WTC11 (cell line): ENCODE results near the gene GRAMD2B. TPM values are rescaled to one million over a fixed set of nuclear protein-coding genes. Genes with fewer than 3 reads are reported as not detected.

Source experiments
- ATAC-seq: fragments of 200-7000 bp; cut with Tn5 transposase; 2 replicates; pipeline ENCODE4 v1.10.0; 2021; ENCODE audit warnings: mild to moderate bottlenecking, moderate library complexity
- CTCF ChIA-PET: fragments of 300-600 bp; sonication (Branson Sonifier 250); formaldehyde crosslinking; loops from one replicate; lab custom pipeline; 2021; ENCODE audit warnings: antibody characterized with exemption; lab: Charles Lee
- POLR2A ChIA-PET: fragments of 350-600 bp; sonication (Branson Sonifier 250); formaldehyde crosslinking; loops from one replicate; lab custom pipeline; 2021; ENCODE audit warnings: antibody characterized with exemption; lab: Charles Lee
- DNase-seq: peaks from one replicate; pipeline ENCODE4 v3.0.0; 2021; ENCODE audit warnings: low spot score
- H3K27ac Mint-ChIP-seq: 2 replicates; pipeline ENCODE4 v1.8.0; 2021; ENCODE audit warnings: mixed read lengths
- H3K27me3 Mint-ChIP-seq: 2 replicates; pipeline ENCODE4 v1.8.0; 2021; ENCODE audit warnings: low read depth, mild to moderate bottlenecking, moderate library complexity, mixed read lengths
- H3K36me3 Mint-ChIP-seq: 2 replicates; pipeline ENCODE4 v1.8.0; 2021; ENCODE audit warnings: mixed read lengths
- H3K4me1 Mint-ChIP-seq: 2 replicates; pipeline ENCODE4 v1.8.0; 2022; ENCODE audit warnings: mixed read lengths
- H3K4me3 Mint-ChIP-seq: 2 replicates; pipeline ENCODE4 v1.8.0; 2021; ENCODE audit warnings: mild to moderate bottlenecking, moderate library complexity, mixed read lengths
- H3K9me3 Mint-ChIP-seq: 2 replicates; pipeline ENCODE4 v1.8.0; 2021; ENCODE audit warnings: mixed read lengths
- CTCF ChIP-seq: fragments of 200-600 bp; IDR thresholded peaks from 2 replicates; pipeline ENCODE4 v1.8.0; 2022; ENCODE audit warnings: antibody characterized with exemption
- ELF4 ChIP-seq: sonication (generic); formaldehyde crosslinking; IDR thresholded peaks from 2 replicates; pipeline ENCODE4 v1.8.1; 2022; ENCODE audit warnings: low read depth, mild to moderate bottlenecking, moderate library complexity, missing genetic modification reagents
- FOXJ3 ChIP-seq: sonication (generic); formaldehyde crosslinking; IDR thresholded peaks from 2 replicates; pipeline ENCODE4 v1.9.0; 2021; ENCODE audit warnings: missing genetic modification reagents, mild to moderate bottlenecking, borderline replicate concordance
- GRHL2 ChIP-seq: fragments of 250-450 bp; sonication (Bioruptor Pico); IDR thresholded peaks from 2 replicates; pipeline ENCODE4 v1.8.0; 2022; ENCODE audit warnings: mild to moderate bottlenecking, moderate library complexity; ENCODE audit not compliant: insufficient replicate concordance, severe bottlenecking
- HMGXB4 ChIP-seq: sonication (generic); formaldehyde crosslinking; IDR thresholded peaks from 2 replicates; pipeline ENCODE4 v1.8.1; 2023; ENCODE audit warnings: mild to moderate bottlenecking, moderate library complexity, missing genetic modification reagents
- IRF2 ChIP-seq: sonication (generic); formaldehyde crosslinking; IDR thresholded peaks from 2 replicates; pipeline ENCODE4 v1.8.0; 2022; ENCODE audit warnings: low read depth, missing genetic modification reagents, borderline replicate concordance
- MAX ChIP-seq: sonication (generic); formaldehyde crosslinking; IDR thresholded peaks from 2 replicates; pipeline ENCODE4 v1.8.0; 2022; ENCODE audit warnings: mild to moderate bottlenecking, missing genetic modification reagents
- MXD4 ChIP-seq: fragments of 250-450 bp; sonication (Bioruptor Pico); IDR thresholded peaks from 2 replicates; pipeline ENCODE4 v1.8.0; 2021; ENCODE audit warnings: mild to moderate bottlenecking, moderate library complexity, borderline replicate concordance
- NFYB ChIP-seq: sonication (generic); formaldehyde crosslinking; conservative IDR thresholded peaks from 2 replicates; pipeline ENCODE4 v1.8.0; 2022; ENCODE audit warnings: low read depth, missing genetic modification reagents
- NR1H2 ChIP-seq: sonication (generic); formaldehyde crosslinking; IDR thresholded peaks from 2 replicates; pipeline ENCODE4 v1.9.0; 2021; ENCODE audit warnings: mild to moderate bottlenecking, moderate library complexity, missing genetic modification reagents
- PRRX2 ChIP-seq: fragments of 250-450 bp; sonication (Bioruptor Pico); IDR thresholded peaks from 2 replicates; pipeline ENCODE4 v1.8.0; 2021; ENCODE audit warnings: mild to moderate bottlenecking
- SP1 ChIP-seq: sonication (generic); formaldehyde crosslinking; conservative IDR thresholded peaks from 2 replicates; pipeline ENCODE4 v1.8.1; 2022; ENCODE audit warnings: missing genetic modification reagents
- STAT6 ChIP-seq: sonication (generic); formaldehyde crosslinking; conservative IDR thresholded peaks from 2 replicates; pipeline ENCODE4 v1.8.1; 2023; ENCODE audit warnings: mild to moderate bottlenecking, low read depth, missing genetic modification reagents, moderate library complexity
- USF2 ChIP-seq: sonication (generic); formaldehyde crosslinking; IDR thresholded peaks from 2 replicates; pipeline ENCODE4 v1.8.1; 2023; ENCODE audit warnings: mild to moderate bottlenecking, missing genetic modification reagents, moderate library complexity
- ZNF138 ChIP-seq: sonication (generic); formaldehyde crosslinking; conservative IDR thresholded peaks from 2 replicates; pipeline ENCODE4 v1.8.1; 2022; ENCODE audit warnings: mild to moderate bottlenecking, moderate library complexity, missing genetic modification reagents
- ZNF532 ChIP-seq: fragments of 250-450 bp; sonication (Bioruptor Pico); IDR thresholded peaks from 2 replicates; pipeline ENCODE4 v1.9.0; 2021; ENCODE audit warnings: mild to moderate bottlenecking, borderline replicate concordance
- total RNA-seq: library from RNA; stranded (reverse); gene quantifications from 3 replicates; pipeline ENCODE4 v1.2.3, GENCODE V29; 2021

Gene GRAMD2B
- total RNA-seq, 1 experiment from 2014 or later = 11.6 TPM

- ATAC-seq (peak; percentile 86), DNase-seq (no peak)
- ChIA-PET CTCF (interaction anchor here (0.5 to 3.0 kb wide), 56 partner anchors 9 to 839 kb away, joined by 3 to 44 read pairs (median 5); partner anchors contain the start of genes ALDH7A1 and GRAMD2B), POLR2A (no interaction called here)
- TF ChIP-seq CTCF (peak; percentile 60), FOXJ3 (no peak)
- Mint-ChIP-seq H3K36me3 (no peaks in the 10 kb centered on the region), H3K9me3 (no peaks in the 10 kb centered on the region), H3K4me3 (no peak overlapping the region), H3K27me3 (no peaks in the 10 kb centered on the region), H3K27ac (no peak overlapping the region), H3K4me1 (peaks cover 10% of the 10 kb centered on the region)
Observed at GRCh38 chr5:126499853-126500342, 76.7 kb downstream of the GRAMD2B start.

- no peak for ATAC-seq
- H3K27ac Mint-ChIP-seq = no peak overlapping the region
- no peak overlapping the region for H3K4me3 Mint-ChIP-seq
- ChIA-PET POLR2A (no interaction called here), CTCF (interaction anchor here (1.3 to 3.0 kb wide), 3 partner anchors 9 to 96 kb away, joined by 4 to 44 read pairs (median 5); no protein-coding TSS in a partner anchor)
- H3K9me3 Mint-ChIP-seq = no peaks in the 10 kb centered on the region
- no peak for TF ChIP-seq PRRX2 (CRISPR knock-in tag)
- no peak for TF ChIP-seq SP1 (CRISPR knock-in tag)
- no peak for TF ChIP-seq NFYB
- no peak for TF ChIP-seq GRHL2 (CRISPR knock-in tag)
- no peak for TF ChIP-seq ZNF138 (CRISPR knock-in tag)
- no peak for TF ChIP-seq MXD4 (CRISPR knock-in tag)
- no peak for TF ChIP-seq ELF4
- TF ChIP-seq STAT6 = no peak
- TF ChIP-seq FOXJ3 = no peak
- TF ChIP-seq MAX = no peak
- peaks cover 10% of the 10 kb centered on the region for H3K4me1 Mint-ChIP-seq
- DNase-seq = no peak
- H3K36me3 Mint-ChIP-seq = no peaks in the 10 kb centered on the region
- no peaks in the 10 kb centered on the region for H3K27me3 Mint-ChIP-seq
Observed at GRCh38 chr5:126501448-126501847, 78.2 kb downstream of the GRAMD2B start.

- H3K4me1 Mint-ChIP-seq = peaks cover 12% of the 10 kb centered on the region
- TF ChIP-seq MAX (no peak), NR1H2 (CRISPR knock-in tag) (no peak)
- POLR2A ChIA-PET = no interaction called here
- H3K4me3 Mint-ChIP-seq = no peak overlapping the region
- no peaks in the 10 kb centered on the region for H3K9me3 Mint-ChIP-seq
- H3K36me3 Mint-ChIP-seq = no peaks in the 10 kb centered on the region
- ATAC-seq (no peak), DNase-seq (no peak)
- no peak overlapping the region for H3K27ac Mint-ChIP-seq
- H3K27me3 Mint-ChIP-seq = no peaks in the 10 kb centered on the region
- CTCF ChIA-PET = no interaction called here
Observed at GRCh38 chr5:126503602-126504104, 80.4 kb downstream of the GRAMD2B start.

GRCh38 chr5:126506079-126506478 lies 82.9 kb downstream of the GRAMD2B start:
- Mint-ChIP-seq H3K4me1 (peaks cover 13% of the 10 kb centered on the region), H3K27me3 (no peaks in the 10 kb centered on the region), H3K9me3 (no peaks in the 10 kb centered on the region), H3K36me3 (no peaks in the 10 kb centered on the region), H3K27ac (no peak overlapping the region), H3K4me3 (no peak overlapping the region)
- DNase-seq = no peak
- POLR2A ChIA-PET = no interaction called here
- ATAC-seq = no peak
- CTCF ChIA-PET = no interaction called here
- TF ChIP-seq ZNF138 (CRISPR knock-in tag) (no peak), USF2 (CRISPR knock-in tag) (no peak), IRF2 (CRISPR knock-in tag) (no peak), HMGXB4 (CRISPR knock-in tag) (no peak), ZNF532 (CRISPR knock-in tag) (no peak)
